Measurements from ENCODE around the gene SLC19A3.
"Not testable (repeated sequence)": the region's sequence is repeated elsewhere in the genome, so short reads cannot be mapped to it uniquely, and the experiment has no call there.

SLC19A3 gene

DNA sequence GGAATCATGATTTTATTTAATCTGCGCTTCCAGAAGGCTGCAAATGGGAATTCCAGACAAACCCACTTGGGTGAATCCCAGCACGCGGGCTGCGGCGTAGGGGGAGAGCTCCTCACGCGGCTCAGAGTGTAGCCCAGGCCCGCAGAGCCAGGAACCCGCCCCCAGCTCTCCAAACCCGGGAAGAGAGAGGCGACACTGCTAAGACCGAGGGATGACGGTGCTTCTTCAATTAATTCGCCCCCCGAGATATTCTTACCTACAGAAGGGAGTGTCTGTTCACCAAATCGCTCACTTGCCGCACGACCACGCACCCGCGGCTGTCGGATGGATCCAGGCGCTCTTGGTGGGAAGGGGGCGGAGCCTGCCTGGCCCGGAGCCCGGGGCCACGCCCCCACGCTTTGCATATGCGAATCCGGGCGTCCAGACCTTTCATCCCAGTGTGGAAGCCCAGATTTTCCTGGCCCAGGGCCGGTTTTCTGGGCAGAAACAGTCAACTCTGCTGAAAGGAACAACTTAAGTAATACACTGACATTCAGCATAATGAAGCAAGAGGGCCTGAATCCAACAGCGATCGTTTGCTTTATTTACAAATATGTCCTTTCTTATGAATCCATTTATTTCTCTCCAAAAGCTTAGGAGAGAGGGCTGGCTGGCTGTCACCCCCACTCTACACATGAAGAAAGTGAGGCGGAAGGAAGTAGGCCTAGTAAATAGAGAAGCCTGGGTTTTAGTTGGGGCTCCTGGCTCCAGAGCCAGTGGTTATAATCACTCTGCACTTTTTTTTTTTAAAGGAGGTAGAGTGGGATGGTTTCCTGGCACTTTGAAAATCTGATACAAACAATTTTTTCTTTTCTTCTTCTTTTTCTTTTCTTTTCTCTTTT lies at the start of gene SLC19A3:
SLC19A3 (minus strand) TSS at position 342 of the 881 bp plus-strand sequence. CDS start 15,710 bp downstream, outside the sequence.
- TF ChIP-seq POLR2A (IDR thresholded peaks at IDR 0.05; ENCODE audit: extremely low read depth, insufficient read length) (no peak), MYC (IDR thresholded peaks at IDR 0.05; ENCODE audit: low read depth, low read length) (no peak)
- TF ChIP-seq, protein P1, sequence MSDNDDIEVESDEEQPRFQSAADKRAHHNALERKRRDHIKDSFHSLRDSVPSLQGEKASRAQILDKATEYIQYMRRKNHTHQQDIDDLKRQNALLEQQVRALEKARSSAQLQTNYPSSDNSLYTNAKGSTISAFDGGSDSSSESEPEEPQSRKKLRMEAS (IDR thresholded peaks at IDR 0.05; ENCODE audit: low read depth, low read length), result no peak
- TF ChIP-seq, protein P2, sequence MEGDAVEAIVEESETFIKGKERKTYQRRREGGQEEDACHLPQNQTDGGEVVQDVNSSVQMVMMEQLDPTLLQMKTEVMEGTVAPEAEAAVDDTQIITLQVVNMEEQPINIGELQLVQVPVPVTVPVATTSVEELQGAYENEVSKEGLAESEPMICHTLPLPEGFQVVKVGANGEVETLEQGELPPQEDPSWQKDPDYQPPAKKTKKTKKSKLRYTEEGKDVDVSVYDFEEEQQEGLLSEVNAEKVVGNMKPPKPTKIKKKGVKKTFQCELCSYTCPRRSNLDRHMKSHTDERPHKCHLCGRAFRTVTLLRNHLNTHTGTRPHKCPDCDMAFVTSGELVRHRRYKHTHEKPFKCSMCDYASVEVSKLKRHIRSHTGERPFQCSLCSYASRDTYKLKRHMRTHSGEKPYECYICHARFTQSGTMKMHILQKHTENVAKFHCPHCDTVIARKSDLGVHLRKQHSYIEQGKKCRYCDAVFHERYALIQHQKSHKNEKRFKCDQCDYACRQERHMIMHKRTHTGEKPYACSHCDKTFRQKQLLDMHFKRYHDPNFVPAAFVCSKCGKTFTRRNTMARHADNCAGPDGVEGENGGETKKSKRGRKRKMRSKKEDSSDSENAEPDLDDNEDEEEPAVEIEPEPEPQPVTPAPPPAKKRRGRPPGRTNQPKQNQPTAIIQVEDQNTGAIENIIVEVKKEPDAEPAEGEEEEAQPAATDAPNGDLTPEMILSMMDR (IDR thresholded peaks at IDR 0.05; ENCODE audit: low read depth, low read length), result no peak
- H3K4me3 ChIP-seq (ENCODE audit: low read depth, low read length), result no peak within 1 kb of the TSS
- DNase-seq (ENCODE audit: low read depth), result no peak

DNA sequence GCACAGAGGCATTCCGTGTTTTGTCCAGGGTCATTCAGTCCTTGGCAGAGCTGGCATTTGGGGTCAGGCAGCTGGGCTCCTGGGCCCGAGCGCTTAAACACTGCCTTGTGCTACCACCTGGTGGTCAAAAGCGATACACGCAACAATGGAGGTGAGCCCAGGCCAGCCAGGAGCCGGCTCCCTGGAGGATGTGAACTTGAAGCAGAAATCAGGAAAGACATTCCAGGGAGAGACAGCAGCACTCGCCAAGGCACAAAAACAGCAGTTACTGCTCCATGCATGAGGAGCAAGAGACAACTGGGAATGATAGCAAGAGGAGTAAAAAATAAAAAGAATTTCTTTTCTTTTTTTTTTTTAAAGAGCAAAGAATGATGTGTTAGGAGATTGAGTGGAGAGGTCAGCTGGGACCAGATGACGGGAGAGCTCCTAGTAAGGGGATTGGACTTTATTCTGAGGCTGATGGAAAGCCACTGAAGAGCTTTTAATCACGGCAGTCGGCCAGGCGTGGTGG lies 48.6 kb upstream of the SLC19A3 start:
- no peak overlapping the region for H3K4me3 ChIP-seq (ENCODE audit: low read depth, low read length)
- DNase-seq (ENCODE audit: low read depth), result peak; percentile 79
- TF ChIP-seq, protein P2 (IDR thresholded peaks at IDR 0.05; ENCODE audit: low read depth, low read length), result peak; percentile 85
- TF ChIP-seq MYC (IDR thresholded peaks at IDR 0.05; ENCODE audit: low read depth, low read length), result no peak

DNA sequence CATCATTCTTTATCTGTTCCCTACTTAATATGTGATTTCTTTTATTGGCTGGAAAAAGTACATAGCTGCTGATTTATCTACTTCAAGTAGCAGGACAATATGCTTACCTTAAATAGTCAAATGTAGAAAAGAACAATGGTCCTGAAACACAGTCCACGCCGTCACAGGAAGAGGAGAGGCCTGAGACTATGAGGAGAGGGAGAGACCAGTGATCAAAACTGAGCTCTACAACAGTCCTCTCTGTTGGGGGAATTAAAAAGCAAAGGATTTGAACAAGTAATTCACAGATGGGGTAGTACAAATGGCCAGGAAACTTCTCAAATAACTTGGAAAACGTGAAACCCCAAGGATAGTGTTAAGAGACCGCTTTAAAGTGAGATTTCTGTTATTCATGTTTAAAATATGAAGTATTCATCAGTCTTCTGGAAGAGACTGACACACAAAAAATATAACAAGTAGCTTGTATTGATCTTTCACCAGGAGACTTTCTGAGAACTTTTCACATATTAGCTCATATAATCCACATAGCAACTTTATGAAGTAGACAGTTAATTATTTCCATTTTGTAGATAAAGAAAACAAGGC lies 48.1 kb upstream of the SLC19A3 start:
- no peak for DNase-seq (ENCODE audit: low read depth)
- no peak overlapping the region for H3K4me3 ChIP-seq (ENCODE audit: low read depth, low read length)
- TF ChIP-seq MYC (IDR thresholded peaks at IDR 0.05; ENCODE audit: low read depth, low read length) (no peak), POLR2A (IDR thresholded peaks at IDR 0.05; ENCODE audit: extremely low read depth, insufficient read length) (no peak)
- TF ChIP-seq, protein P2 (IDR thresholded peaks at IDR 0.05; ENCODE audit: low read depth, low read length), result no peak
- TF ChIP-seq, protein P1 (IDR thresholded peaks at IDR 0.05; ENCODE audit: low read depth, low read length), result no peak

GRCh38 chr2:227761740-227762476 lies 44.1 kb upstream of the SLC19A3 start:
- H3K4me3 ChIP-seq (ENCODE audit: low read depth, low read length), result no peak overlapping the region
- no peak for DNase-seq (ENCODE audit: low read depth)
- TF ChIP-seq, protein P1 (IDR thresholded peaks at IDR 0.05; ENCODE audit: low read depth, low read length), result peak; percentile 21; the same call in 1 of the 2 replicates
- TF ChIP-seq, protein P2 (IDR thresholded peaks at IDR 0.05; ENCODE audit: low read depth, low read length), result no peak
- no peak for TF ChIP-seq MYC (IDR thresholded peaks at IDR 0.05; ENCODE audit: low read depth, low read length)

DNA sequence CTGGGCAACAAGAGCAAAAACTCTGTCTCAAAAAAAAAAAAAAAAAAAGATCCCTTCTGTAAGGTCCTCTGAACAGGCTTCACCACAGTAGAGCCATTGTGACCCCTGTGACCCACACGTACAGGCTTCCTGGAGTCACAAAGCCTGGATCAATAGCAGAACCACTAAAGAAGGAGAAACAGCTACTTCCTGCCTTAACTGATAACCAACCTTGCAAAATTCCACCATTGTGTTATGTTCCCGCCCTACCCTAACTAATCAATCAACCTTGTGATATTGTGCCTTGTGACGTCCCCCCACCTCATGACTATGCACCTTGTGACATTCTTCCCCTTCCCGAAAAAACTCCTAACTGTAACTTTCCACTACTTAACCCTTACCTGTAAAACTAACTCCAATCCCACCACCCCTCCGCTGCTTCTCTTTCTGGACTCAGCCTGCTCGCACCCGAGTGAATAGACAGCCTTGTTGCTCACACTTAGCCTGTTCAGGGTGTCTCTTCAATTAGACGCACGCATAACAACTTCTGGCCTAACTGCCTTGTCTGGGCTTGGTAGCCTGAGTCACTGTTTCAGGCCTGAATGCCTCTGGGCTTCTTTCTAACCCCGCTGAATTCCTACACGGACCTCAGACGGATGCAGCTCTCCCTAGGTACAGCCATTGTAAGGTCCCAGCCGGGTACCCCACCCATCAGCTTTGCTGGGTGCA lies 41.7 kb upstream of the SLC19A3 start:
- TF ChIP-seq, protein P2 (IDR thresholded peaks at IDR 0.05; ENCODE audit: low read depth, low read length), result no peak
- no peak for TF ChIP-seq MYC (IDR thresholded peaks at IDR 0.05; ENCODE audit: low read depth, low read length)
- TF ChIP-seq, protein P1 (IDR thresholded peaks at IDR 0.05; ENCODE audit: low read depth, low read length), result no peak
- TF ChIP-seq POLR2A (IDR thresholded peaks at IDR 0.05; ENCODE audit: extremely low read depth, insufficient read length), result no peak
- H3K4me3 ChIP-seq (ENCODE audit: low read depth, low read length), result no peak overlapping the region
- DNase-seq (ENCODE audit: low read depth), result no peak

GRCh38 chr2:227756261-227756660 lies 38.4 kb upstream of the SLC19A3 start:
- H3K4me3 ChIP-seq (ENCODE audit: low read depth, low read length); DNase-seq (ENCODE audit: low read depth): not testable (repeated sequence)
